Right atrium auricular region (tissue), 2 donors: ENCODE data around the gene GPR37L1. TPM values are rescaled to one million over a fixed set of nuclear protein-coding genes. Genes with fewer than 3 reads are reported as not detected.
"Not testable (repeated sequence)": the region's sequence is repeated elsewhere in the genome, so short reads cannot be mapped to it uniquely, and the experiment has no call there.

Experiments used
- DNase-seq: peaks from one replicate; pipeline ENCODE4 v3.0.0-alpha.2; 2019; ENCODE audit warnings: low spot score
- H3K27ac ChIP-seq, 2 donors: fragments of 200-600 bp; sonication (generic); 1 replicate in 1 of 2; 2 replicates in 1 of 2; pipeline ENCODE4 v1.5.1; 2016 to 2019
- H3K27me3 ChIP-seq, 2 donors: fragments of 200-600 bp; sonication (generic); one replicate each; pipeline versions ENCODE4 v1.5.1 to v1.6.0; 2017 to 2019
- H3K36me3 ChIP-seq: fragments of 200-600 bp; sonication (generic); one replicate; pipeline ENCODE4 v1.5.1; 2016
- H3K4me1 ChIP-seq, 2 donors: fragments of 200-600 bp; sonication (generic); one replicate each; pipeline versions ENCODE4 v1.5.1 to v1.6.0; 2017 to 2019
- H3K4me3 ChIP-seq, 2 donors: fragments of 200-600 bp; sonication (generic); 1 replicate in 1 of 2; 2 replicates in 1 of 2; pipeline ENCODE4 v1.5.1; 2017 to 2019; ENCODE audit warnings: mild to moderate bottlenecking in 1 of 2, moderate library complexity in 1 of 2
- H3K9me3 ChIP-seq, 2 donors: fragments of 200-600 bp; sonication (generic); one replicate each; pipeline ENCODE4 v1.5.1; 2019
- total RNA-seq, 2 donors: library from RNA; depleted of rRNA; stranded (reverse); fragments of >200 nt; gene quantifications; one replicate each; pipeline ENCODE4 v1.1.0, GENCODE V29; 2016
- TF ChIP-seq, protein P1 (sequence below), 2 donors: fragments of 200-600 bp; sonication (generic); IDR thresholded peaks; one replicate each; pipeline ENCODE4 v1.5.1; 2019; ENCODE audit warnings: antibody characterized with exemption in 2 of 2

Gene GPR37L1
- total RNA-seq, 2 donors from 2014 or later = 0.07 TPM; not detected in 1

DNA sequence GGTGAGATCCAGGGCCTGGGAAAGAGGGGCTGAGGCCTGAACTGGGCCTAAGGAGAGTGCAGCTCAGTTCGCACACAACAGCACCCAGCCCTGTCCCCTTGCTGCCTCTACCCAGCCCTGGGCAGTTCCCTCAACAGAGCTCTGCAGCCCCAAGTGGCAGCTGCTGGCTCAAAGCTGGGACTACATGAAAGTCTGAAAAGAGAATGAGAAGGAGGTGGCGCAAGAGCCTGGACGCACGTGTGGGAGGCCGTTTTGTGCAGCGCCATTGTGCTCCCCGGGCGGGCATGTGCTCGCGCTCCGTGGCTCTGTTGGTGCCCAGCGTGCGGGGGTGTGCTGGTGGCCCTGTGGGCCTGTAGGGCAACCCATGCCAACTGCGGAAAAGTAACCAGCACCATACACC lies 10.3 kb downstream of the GPR37L1 start:
- Histone ChIP-seq H3K4me3 (no peak overlapping the region), H3K27me3 (no peaks in the 10 kb centered on the region), H3K4me1 (peaks cover 0 to 49% of the 10 kb centered on the region in 2 donors), H3K27ac (peak overlapping the region; percentile 75 to 79), H3K36me3 (peaks cover 40% of the 10 kb centered on the region), H3K9me3 (no peaks in the 10 kb centered on the region)
- no peak for DNase-seq
- TF ChIP-seq, protein P1, sequence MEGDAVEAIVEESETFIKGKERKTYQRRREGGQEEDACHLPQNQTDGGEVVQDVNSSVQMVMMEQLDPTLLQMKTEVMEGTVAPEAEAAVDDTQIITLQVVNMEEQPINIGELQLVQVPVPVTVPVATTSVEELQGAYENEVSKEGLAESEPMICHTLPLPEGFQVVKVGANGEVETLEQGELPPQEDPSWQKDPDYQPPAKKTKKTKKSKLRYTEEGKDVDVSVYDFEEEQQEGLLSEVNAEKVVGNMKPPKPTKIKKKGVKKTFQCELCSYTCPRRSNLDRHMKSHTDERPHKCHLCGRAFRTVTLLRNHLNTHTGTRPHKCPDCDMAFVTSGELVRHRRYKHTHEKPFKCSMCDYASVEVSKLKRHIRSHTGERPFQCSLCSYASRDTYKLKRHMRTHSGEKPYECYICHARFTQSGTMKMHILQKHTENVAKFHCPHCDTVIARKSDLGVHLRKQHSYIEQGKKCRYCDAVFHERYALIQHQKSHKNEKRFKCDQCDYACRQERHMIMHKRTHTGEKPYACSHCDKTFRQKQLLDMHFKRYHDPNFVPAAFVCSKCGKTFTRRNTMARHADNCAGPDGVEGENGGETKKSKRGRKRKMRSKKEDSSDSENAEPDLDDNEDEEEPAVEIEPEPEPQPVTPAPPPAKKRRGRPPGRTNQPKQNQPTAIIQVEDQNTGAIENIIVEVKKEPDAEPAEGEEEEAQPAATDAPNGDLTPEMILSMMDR (IDR thresholded peaks at IDR 0.05) = no peak

DNA sequence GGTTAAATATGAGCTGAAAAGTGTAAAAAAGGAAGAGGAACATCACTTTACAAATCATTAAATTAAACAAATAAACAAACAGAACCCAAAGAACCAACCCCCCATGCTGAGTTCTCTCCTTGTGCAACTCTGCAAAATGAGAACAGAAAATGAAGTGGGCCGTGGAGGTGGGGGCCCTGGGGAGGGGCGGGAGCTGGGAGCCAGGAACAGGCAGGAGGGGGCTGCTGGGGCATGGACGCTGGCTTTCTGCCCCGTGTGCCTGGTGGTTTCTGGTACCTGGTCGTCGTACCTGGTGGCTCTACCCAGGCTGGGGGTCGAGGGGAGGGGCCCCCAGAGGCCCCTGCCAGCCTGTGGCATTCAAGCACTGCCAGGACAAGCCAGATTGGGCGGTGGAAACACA lies 10.8 kb downstream of the GPR37L1 start:
- no peak for DNase-seq
- H3K9me3 ChIP-seq = no peaks in the 10 kb centered on the region
- no peaks in the 10 kb centered on the region for H3K27me3 ChIP-seq
- peak overlapping the region; percentile 75 to 79 for H3K27ac ChIP-seq
- peaks cover 40% of the 10 kb centered on the region for H3K36me3 ChIP-seq
- H3K4me1 ChIP-seq = peaks cover 0 to 49% of the 10 kb centered on the region in 2 donors
- TF ChIP-seq, protein P1 (IDR thresholded peaks at IDR 0.05) = no peak
- no peak overlapping the region for H3K4me3 ChIP-seq

DNA sequence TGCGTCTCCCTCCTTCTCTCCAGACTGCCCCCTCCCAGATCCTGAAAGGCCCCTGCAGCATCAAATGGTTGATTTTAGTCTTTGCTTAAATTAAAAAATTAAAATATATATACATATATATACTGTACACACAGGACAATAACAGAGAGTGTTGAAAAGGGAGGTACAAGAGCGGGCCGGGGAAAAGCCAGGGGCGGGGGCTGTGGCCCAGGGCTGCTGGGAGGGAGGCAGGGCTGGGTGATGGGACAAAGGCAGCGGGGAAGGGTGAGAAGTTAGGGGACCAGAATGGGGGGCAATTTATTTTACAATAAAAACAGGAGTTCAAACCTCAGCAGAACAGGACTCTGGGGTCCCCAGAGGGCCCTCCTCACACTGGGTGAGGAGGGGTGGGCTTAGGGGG lies 11.3 kb downstream of the GPR37L1 start:
- TF ChIP-seq, protein P1 (IDR thresholded peaks at IDR 0.05) = no peak
- Histone ChIP-seq H3K4me3 (no peak overlapping the region), H3K27me3 (no peaks in the 10 kb centered on the region), H3K4me1 (peaks cover 0 to 49% of the 10 kb centered on the region in 2 donors), H3K27ac (no peak overlapping the region), H3K36me3 (peaks cover 40% of the 10 kb centered on the region), H3K9me3 (no peaks in the 10 kb centered on the region)
- no peak for DNase-seq

DNA sequence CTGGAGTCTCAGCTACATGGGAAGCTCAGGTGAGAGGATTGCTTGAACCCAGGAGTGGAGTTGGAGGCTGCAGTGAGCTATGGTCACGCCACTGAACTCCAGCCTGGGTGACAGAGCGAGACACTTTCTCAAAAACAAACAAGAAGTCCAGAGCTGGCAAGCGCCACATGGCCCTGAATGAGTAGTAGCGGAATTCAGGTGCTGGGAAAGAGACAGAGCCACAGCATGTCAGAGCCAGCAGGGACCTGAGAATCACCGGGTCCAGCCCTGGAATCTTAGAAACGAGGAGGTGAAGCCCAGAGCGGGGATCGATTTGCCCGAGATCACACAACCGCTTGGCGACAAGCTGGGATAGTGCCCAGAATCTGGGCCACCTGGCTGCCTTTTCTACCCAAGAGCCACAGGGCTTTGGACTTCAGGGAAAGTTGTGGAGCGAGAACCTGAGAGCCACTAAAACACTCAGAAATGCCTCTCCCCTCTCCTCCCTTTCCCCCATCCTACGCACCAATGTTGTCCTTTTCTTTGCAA lies 12.0 kb downstream of the GPR37L1 start:
- H3K27ac ChIP-seq = peak overlapping the region in 1 of 2 donors; percentile 5
- no peak for DNase-seq
- no peaks in the 10 kb centered on the region for H3K9me3 ChIP-seq
- H3K4me1 ChIP-seq = peaks cover 0 to 49% of the 10 kb centered on the region in 2 donors
- H3K36me3 ChIP-seq = peaks cover 40% of the 10 kb centered on the region
- H3K4me3 ChIP-seq = no peak overlapping the region
- no peaks in the 10 kb centered on the region for H3K27me3 ChIP-seq
- TF ChIP-seq, protein P1 (IDR thresholded peaks at IDR 0.05) = no peak

DNA sequence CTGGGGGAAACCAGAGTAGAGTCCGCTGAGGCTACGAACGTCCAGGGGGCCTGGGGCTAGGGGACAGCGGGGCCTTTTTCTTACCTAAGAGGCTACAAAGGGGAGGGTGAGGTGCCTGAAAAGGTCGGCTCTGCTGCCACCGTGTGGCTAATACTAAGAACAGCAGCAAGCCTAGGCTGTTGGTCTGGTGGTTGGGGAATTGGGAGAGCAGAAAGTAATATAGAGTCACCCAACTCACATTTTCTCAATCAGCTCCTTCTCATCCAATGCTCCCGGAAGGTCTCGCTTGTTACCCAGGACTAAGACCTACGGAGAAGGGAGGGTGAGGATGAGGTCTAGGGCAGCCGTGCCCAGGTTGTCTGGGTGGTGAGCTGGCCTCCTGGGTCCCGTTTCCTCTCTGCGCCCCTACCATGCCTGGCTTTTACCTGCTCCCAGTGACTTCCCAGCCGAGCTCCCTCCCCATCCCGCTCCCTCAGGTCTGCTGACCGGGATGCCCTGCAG lies 12.6 kb downstream of the GPR37L1 start:
- Histone ChIP-seq H3K9me3 (no peaks in the 10 kb centered on the region), H3K36me3 (peaks cover 40% of the 10 kb centered on the region), H3K4me1 (peaks cover 0 to 45% of the 10 kb centered on the region in 2 donors), H3K4me3 (no peak overlapping the region), H3K27me3 (no peaks in the 10 kb centered on the region), H3K27ac (peak overlapping the region in 1 of 2 donors; percentile 5)
- DNase-seq = no peak
- TF ChIP-seq, protein P1 (IDR thresholded peaks at IDR 0.05) = peak; percentile 77 to 91

DNA sequence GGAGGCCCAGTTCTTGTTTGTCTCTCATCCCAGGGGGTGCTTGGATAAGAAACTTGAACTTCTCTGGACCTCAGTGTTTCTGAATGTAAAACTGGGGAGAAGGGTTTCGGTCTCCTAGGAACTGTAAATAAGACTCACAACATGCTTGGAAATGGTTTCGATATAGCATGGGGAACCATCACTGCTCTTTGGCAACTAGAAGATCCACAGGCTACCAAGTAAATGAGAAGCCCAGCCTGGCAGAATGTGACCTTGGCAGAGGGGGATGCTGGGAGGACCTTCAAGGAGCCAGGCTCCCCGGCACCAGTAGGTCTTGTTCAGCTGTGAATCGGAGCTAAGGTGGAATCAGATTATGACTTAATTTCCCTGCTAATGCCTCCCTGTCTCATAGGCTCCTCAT lies 18.1 kb downstream of the GPR37L1 start:
- no peak overlapping the region for H3K27ac ChIP-seq

DNA sequence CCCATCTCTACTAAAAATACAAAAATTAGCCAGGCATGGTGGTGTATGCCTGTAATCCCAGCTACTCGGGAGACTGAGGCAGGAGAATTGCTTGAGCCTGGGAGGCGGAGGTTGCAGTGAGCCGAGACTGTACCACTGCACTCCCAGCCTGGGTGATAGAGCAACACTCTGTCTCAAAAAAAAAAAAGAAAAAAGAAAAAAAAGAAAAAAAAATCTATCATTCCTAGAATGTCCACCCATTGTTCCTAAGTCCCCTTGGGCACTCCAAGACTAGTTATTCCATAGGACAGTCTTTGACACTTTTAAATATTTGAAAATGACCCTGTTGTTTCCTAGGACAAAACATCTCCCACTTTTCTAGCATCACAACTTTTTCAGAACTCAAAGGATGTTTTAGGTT lies 18.8 kb downstream of the GPR37L1 start:
- not testable (repeated sequence) for DNase-seq, H3K4me3 ChIP-seq, H3K27me3 ChIP-seq, H3K9me3 ChIP-seq, H3K27ac ChIP-seq
- peaks cover 0 to 28% of the 10 kb centered on the region in 2 donors for H3K4me1 ChIP-seq
- peaks cover 12% of the 10 kb centered on the region for H3K36me3 ChIP-seq

More for the DNA sequence above, 18.1 kb downstream of the GPR37L1 start:
- Histone ChIP-seq H3K4me1 (peaks cover 0 to 28% of the 10 kb centered on the region in 2 donors), H3K27me3 (no peaks in the 10 kb centered on the region), H3K4me3 (no peak overlapping the region), H3K9me3 (no peaks in the 10 kb centered on the region), H3K36me3 (peaks cover 12% of the 10 kb centered on the region)
- TF ChIP-seq, protein P1 (IDR thresholded peaks at IDR 0.05) = no peak
- no peak for DNase-seq
